GM18520 (cell line): ENCODE results near the gene CLEC6A.
"Not testable (repeated sequence)": the region's sequence is repeated elsewhere in the genome, so short reads cannot be mapped to it uniquely, and the experiment has no call there.

Experiments used
- ATAC-seq: cut with Tn5 transposase; IDR thresholded peaks from one replicate; pipeline ENCODE4 v1.9.1; 2021; ENCODE audit not compliant: unreplicated experiment

CLEC6A gene

GRCh38 chr12:8455727-8456360, at the start of gene CLEC6A:
Gene CLEC6A, plus strand, starts transcription at chr12:8455962. Its CDS starts 150 bp downstream, at chr12:8456112.
- ATAC-seq = no peak

DNA sequence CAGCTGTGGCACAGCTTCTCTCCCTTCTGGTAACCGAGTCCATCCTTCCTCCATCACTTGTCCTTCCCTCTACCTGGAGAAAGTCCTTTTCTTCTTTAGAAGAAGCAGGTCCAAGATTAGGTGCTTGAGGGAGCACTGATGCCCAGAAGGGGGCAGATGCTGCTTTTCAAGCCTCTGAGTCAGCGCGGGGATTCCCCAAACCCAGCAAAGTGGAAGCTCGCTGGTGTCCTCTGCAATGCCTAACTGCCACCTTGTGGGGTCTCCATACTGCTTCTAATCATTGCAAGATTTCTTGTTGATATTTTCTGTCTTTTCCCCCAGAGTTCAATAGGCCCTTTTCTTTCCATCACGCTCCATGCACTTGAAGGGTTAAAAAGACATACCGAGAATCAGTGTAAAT, 36.2 kb upstream of the CLEC6A start:
- not testable (repeated sequence) for ATAC-seq

DNA sequence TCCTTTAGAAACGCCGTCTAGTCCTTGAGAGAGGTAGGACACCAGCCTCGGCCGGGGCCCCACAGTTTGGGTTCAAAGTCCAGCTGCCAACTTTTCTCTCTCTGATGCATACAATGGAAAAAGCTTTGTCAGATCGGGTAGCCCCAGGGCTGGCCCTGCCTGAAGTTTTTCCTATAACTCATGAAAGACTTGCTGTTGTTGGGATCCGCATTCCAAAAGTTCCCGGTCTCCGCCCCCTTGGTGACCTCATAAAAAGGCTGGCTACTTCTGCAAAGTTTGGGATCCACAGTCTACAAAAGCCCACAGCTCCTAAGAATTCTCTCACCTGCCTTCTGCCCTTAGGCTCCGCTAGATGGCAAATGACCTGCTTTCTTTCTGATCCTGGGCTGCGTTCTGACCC, 35.3 kb upstream of the CLEC6A start:
- no peak for ATAC-seq

- ATAC-seq = not testable (repeated sequence)
Measured at GRCh38 chr12:8444536-8445278, 11.1 kb upstream of the CLEC6A start.

- no peak for ATAC-seq
Measured at GRCh38 chr12:8445731-8446130, 10.0 kb upstream of the CLEC6A start.

DNA sequence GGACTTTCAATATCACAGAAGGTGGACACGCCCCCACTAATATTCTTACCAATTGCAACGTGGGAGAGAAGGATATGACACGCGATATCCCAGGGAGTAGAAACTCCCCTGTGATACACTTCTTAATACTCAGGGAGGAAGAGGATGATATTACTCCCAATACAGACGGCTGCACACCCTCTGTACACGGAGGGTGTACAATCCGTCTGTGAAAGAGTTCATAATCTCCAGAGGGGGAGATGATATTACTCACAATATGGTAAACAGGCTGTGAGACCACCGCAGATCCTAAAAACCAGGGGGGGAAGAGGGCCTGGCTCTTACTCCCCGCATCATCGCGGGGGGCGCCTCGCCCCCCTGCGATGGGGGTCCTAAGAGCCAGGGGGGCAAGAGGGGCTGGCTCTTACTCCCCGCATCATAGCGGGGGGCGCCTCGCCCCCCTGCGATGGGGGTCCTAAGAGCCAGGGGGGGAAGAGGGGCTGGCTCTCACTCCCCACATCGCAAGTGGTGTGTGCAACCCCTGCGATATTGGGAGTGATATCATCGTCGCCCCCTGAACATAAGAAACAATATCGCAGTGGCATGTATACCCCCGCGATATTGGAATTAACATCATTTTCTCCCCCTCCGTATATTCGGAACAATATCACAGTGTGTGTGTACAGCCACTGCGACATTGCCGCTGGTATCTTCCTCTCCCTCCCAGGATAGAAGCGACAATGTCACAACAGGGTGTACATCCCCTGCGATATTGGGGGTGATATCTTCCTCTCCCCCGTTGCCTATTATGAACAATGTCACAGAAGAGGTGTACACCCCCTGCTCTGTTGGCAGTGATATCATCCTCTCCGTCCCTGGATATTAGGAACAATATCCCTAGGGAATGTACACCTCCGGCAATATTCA, 8.9 kb upstream of the CLEC6A start:
- no peak for ATAC-seq

DNA sequence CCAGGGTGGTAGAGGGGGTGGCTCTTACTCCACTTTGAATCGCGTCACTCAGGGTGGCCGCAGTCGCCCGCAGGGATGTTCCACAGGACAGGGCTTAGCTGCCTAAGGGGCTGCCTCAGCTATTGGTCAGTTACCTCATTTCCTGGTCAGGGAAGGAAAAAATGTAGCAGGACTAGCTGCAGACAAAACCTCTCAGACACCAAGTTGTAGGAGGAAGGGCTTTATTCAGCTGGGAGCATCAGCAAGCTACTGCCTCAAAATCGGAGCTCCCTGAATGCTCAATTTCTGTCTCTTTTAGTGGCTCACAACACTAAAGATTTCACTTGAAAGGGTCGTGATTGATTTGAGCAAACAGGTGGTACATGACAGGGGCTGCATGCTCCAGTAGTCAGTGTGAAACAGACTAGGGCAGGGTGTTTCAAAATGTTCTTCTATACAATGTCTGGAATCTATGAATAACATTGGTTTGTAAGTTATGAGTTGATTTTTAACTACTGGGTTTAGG, 6.4 kb upstream of the CLEC6A start:
- no peak for ATAC-seq

GRCh38 chr12:8452036-8452435, 3.7 kb upstream of the CLEC6A start:
- no peak for ATAC-seq

- no peak for ATAC-seq
Measured at GRCh38 chr12:8453021-8453513, 2.7 kb upstream of the CLEC6A start.

GRCh38 chr12:8453796-8454195, 2.0 kb upstream of the CLEC6A start:
- ATAC-seq = no peak

GRCh38 chr12:8455271-8455670, 491 bp upstream of the CLEC6A start:
- no peak for ATAC-seq

DNA sequence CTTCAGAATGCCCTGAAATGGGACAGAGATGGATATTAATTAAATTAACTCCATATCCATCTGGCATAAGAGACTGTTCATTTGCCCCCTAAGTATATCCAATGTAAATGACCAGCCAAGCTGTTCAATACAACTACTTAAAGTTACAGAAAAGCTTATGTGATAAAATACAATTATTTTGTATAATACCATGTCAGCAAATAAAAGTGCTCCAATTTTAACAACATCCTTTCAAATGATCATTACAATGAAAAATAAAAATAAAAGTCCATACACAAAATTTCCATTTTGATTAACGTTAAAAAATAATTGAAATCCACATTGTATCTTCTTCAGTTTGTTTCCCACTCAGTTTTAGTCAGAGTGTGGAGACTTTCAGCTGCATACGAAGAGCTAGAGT, 5.7 kb downstream of the CLEC6A start:
- ATAC-seq = no peak

GRCh38 chr12:8465301-8465996, 9.7 kb downstream of the CLEC6A start:
- ATAC-seq = no peak

DNA sequence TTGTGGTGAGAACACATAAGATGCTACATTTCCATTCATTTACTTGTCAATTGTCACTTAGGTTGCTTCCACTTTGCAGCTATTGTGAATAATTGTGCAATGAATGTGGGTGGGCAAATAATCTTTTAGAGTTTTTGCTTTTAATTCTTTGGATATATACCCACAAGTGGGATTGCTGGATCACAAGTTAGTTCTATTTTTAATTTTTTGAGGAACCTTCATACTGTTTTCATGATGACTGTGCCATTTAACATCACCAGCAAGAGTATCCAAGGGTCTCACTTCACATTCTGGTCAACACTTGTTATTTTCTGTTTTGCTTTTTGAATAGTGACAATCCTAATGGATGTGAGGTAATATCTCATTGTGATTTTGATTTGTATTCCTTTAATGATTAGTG, 10.5 kb downstream of the CLEC6A start:
- ATAC-seq = no peak

GRCh38 chr12:8471090-8471489, 15.3 kb downstream of the CLEC6A start:
- ATAC-seq = no peak

GRCh38 chr12:8475508-8476203, 19.9 kb downstream of the CLEC6A start:
- ATAC-seq = no peak

- no peak for ATAC-seq
Measured at GRCh38 chr12:8482571-8483061, 26.9 kb downstream of the CLEC6A start.

DNA sequence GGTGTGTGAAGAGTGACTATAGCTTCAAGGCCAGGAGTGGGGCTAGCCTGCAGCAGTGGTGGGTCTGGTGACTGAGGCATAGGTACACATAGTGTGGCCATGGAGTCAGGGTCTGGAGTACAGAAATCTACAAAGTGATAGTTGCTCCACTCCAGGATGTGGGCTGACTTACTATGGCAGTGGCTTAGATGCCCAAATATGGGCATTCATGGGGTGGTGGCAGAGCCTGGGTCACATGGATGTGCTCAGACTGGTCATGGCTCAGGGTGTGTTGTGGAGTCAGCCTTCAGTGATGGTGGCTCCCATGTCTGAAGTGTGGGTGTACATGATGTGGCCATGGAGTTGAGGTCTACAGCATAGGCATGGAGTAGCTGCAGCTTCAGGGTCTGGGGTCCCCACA, 27.3 kb downstream of the CLEC6A start:
- ATAC-seq = no peak

DNA sequence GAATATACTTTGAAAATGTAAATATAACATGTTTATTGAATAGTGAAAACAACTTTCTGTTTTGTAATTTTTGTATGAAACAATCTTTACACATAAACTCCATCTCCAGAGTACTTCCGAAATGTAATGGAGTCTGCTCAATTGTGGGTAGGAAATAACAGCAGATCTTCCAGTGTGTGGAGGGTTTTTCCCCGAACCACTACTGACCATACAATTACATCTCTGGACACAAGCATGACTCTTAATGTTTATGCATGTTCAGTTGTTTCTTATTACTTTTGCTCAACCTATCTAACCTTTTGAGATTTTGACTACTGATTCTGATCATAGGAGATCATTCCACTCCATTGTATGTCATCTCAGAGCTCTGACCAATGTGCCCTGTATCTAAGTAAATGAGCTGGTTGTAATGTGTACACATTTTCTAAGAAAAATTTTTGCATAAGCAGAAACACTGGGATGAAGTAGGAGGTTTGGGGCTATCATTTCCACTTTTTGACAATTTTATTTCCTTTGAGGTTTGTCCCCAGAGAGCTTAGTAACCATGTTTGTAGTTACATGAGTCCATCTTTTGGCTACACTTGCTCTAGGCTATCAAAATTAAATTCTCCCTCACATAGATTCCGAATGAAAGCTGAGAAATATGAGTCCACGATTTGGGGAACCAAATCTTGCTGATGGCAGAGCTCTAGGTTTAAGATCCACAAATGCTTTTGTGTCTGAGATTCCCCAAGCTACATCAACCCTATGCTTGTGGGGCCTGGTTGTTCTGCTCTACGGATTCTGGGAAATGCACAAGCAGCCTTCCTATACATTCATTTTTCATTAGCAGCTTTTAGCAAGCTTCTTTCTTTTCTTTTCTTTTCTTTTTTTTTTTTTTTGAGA, 36.1 kb downstream of the CLEC6A start:
- ATAC-seq = no peak
